ENCODE measurements around the gene HLA-DPA1.

HLA-DPA1 gene

DNA sequence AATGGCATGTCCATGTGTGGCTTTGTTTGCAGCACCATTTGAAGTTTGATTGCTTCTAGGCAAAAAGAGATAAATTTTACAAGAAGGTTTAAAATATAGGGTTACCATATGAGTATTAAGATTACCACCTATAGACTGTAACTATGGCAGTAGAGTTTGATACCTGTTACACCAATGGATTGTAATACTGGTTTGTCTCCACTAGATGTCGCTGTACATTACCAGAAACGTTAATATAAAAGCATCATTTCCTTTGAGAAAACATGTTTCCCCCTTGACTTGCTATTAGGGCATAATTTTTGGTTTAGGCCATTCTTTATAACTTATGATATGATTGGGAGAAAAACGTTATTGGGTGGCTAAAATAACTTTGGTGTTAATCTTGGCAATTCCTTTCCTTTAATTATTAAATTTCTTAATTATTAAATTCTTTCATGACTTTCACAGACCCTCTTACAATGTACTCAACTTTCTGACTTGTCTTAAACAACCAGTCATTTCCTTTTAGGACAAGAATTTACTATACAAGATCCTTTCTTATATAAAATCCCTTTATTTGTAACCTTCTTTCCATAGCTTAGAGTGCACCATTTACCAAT lies 45.2 kb upstream of the HLA-DPA1 start:
- no peak overlapping the region for H3K9ac ChIP-seq (ENCODE audit: low read depth, low read length, poor library complexity, severe bottlenecking)
- no peaks in the 10 kb centered on the region for H4K20me1 ChIP-seq (ENCODE audit: insufficient read depth, low read length, poor library complexity, severe bottlenecking)
- peaks cover 5% of the 10 kb centered on the region for H3K4me1 ChIP-seq (ENCODE audit: insufficient read depth, low read length, poor library complexity, severe bottlenecking)
- no peaks in the 10 kb centered on the region for H3K9me2 ChIP-seq (replicated peaks; ENCODE audit: low read depth, low read length)
- no peaks in the 10 kb centered on the region for H3K36me3 ChIP-seq (ENCODE audit: insufficient read depth, low read length)
- no peaks in the 10 kb centered on the region for H3K79me2 ChIP-seq (ENCODE audit: insufficient read depth, low read length)
- no peaks in the 10 kb centered on the region for H3K9me3 ChIP-seq (ENCODE audit: insufficient read depth, low read depth, low read length)
- no peaks in the 10 kb centered on the region for H3K27me3 ChIP-seq (ENCODE audit: insufficient read depth, low read length, poor library complexity, severe bottlenecking)
- H3F3A ChIP-seq (ENCODE audit: low read depth) = no peaks in the 10 kb centered on the region
- H3K4me2 ChIP-seq (ENCODE audit: low read depth, low read length, poor library complexity, severe bottlenecking) = no peak overlapping the region
- H2AFZ ChIP-seq (ENCODE audit: low read length) = no peak overlapping the region
- no peak overlapping the region for H3K4me3 ChIP-seq (ENCODE audit: low read length, poor library complexity, severe bottlenecking)
- TF ChIP-seq EZH2phosphoT487 (IDR thresholded peaks at IDR 0.05; ENCODE audit: borderline replicate concordance) = no peak
- TF ChIP-seq, protein P1, sequence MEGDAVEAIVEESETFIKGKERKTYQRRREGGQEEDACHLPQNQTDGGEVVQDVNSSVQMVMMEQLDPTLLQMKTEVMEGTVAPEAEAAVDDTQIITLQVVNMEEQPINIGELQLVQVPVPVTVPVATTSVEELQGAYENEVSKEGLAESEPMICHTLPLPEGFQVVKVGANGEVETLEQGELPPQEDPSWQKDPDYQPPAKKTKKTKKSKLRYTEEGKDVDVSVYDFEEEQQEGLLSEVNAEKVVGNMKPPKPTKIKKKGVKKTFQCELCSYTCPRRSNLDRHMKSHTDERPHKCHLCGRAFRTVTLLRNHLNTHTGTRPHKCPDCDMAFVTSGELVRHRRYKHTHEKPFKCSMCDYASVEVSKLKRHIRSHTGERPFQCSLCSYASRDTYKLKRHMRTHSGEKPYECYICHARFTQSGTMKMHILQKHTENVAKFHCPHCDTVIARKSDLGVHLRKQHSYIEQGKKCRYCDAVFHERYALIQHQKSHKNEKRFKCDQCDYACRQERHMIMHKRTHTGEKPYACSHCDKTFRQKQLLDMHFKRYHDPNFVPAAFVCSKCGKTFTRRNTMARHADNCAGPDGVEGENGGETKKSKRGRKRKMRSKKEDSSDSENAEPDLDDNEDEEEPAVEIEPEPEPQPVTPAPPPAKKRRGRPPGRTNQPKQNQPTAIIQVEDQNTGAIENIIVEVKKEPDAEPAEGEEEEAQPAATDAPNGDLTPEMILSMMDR (conservative IDR thresholded peaks at IDR 0.05; ENCODE audit: low read length) = peak; percentile 75

DNA sequence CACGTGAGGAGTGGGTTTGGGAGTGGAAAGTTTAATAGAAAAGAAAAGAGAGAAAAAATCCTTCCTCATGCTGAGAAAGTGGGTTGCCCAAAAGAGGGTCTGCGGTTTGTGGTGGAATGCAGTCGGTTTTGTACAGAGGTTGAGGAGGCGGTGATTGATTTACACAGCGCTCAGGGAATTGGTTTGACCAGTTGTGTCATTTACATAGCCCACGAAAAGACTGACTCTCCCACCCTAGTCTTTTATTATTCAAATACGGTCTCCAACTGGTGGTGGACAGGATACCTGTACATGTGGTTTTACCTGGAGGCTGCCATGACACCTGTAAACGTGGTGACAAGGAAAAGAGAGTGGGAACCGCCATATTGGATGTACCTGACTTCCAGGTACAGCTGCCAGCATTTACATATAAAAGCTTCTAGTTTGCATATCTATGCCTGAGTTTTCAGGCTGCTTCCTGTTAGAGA lies 44.4 kb upstream of the HLA-DPA1 start:
- no peaks in the 10 kb centered on the region for H4K20me1 ChIP-seq (ENCODE audit: insufficient read depth, low read length, poor library complexity, severe bottlenecking)
- H3K4me3 ChIP-seq (ENCODE audit: low read length, poor library complexity, severe bottlenecking) = no peak overlapping the region
- H3K27me3 ChIP-seq (ENCODE audit: insufficient read depth, low read length, poor library complexity, severe bottlenecking) = no peaks in the 10 kb centered on the region
- H3F3A ChIP-seq (ENCODE audit: low read depth) = no peaks in the 10 kb centered on the region
- no peaks in the 10 kb centered on the region for H3K9me2 ChIP-seq (replicated peaks; ENCODE audit: low read depth, low read length)
- TF ChIP-seq, protein P1 (conservative IDR thresholded peaks at IDR 0.05; ENCODE audit: low read length) = no peak
- no peak for TF ChIP-seq EZH2phosphoT487 (IDR thresholded peaks at IDR 0.05; ENCODE audit: borderline replicate concordance)
- H3K79me2 ChIP-seq (ENCODE audit: insufficient read depth, low read length) = no peaks in the 10 kb centered on the region
- no peaks in the 10 kb centered on the region for H3K36me3 ChIP-seq (ENCODE audit: insufficient read depth, low read length)
- peaks cover 8% of the 10 kb centered on the region for H3K4me1 ChIP-seq (ENCODE audit: insufficient read depth, low read length, poor library complexity, severe bottlenecking)
- H3K4me2 ChIP-seq (ENCODE audit: low read depth, low read length, poor library complexity, severe bottlenecking) = no peak overlapping the region
- no peaks in the 10 kb centered on the region for H3K9me3 ChIP-seq (ENCODE audit: insufficient read depth, low read depth, low read length)
- H2AFZ ChIP-seq (ENCODE audit: low read length) = no peak overlapping the region
- no peak overlapping the region for H3K9ac ChIP-seq (ENCODE audit: low read depth, low read length, poor library complexity, severe bottlenecking)

DNA sequence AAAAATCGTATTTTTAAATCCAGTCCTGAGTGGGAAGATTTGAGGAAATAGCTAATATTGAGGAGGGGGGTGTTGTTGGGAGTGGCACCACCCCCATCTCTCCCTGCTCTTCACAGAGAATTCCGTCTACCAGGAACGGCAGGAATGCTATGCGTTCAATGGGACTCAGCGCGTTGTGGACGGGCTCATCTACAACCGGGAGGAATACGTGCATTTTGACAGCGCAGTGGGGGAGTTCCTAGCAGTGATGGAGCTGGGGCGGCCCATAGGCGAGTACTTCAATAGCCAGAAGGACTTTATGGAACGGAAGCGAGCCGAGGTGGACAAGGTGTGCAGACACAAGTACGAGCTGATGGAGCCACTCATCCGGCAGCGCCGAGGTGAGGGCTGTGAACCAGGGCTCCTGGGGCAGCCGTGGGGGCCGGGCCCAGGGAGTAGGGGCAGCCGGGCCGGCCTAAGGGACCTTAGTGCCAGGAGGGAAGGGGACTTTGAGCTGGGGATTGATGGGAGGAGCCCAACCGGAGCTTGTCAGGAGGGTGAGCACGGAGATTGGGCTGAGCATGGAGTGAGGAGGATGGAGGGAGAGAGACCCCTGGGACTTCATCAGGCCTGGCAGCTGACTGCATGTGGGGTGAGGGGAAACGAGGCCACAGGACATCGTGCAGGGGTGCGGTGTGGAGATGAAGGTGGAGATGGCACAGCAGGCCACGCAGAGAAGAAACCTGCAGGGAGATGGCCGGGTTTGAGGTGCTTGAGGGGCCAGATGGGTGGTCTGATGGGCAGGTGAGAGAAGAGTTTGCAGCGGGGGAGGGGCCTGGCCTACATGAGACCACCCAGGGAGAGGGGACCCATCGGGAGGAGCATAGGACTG lies 43.6 kb upstream of the HLA-DPA1 start:
- H3F3A ChIP-seq (ENCODE audit: low read depth) = no peaks in the 10 kb centered on the region
- H3K9me3 ChIP-seq (ENCODE audit: insufficient read depth, low read depth, low read length) = no peaks in the 10 kb centered on the region
- H3K79me2 ChIP-seq (ENCODE audit: insufficient read depth, low read length) = no peaks in the 10 kb centered on the region
- H3K36me3 ChIP-seq (ENCODE audit: insufficient read depth, low read length) = no peaks in the 10 kb centered on the region
- no peak overlapping the region for H3K4me3 ChIP-seq (ENCODE audit: low read length, poor library complexity, severe bottlenecking)
- no peak overlapping the region for H2AFZ ChIP-seq (ENCODE audit: low read length)
- no peaks in the 10 kb centered on the region for H3K9me2 ChIP-seq (replicated peaks; ENCODE audit: low read depth, low read length)
- H3K4me1 ChIP-seq (ENCODE audit: insufficient read depth, low read length, poor library complexity, severe bottlenecking) = peaks cover 8% of the 10 kb centered on the region
- H3K27me3 ChIP-seq (ENCODE audit: insufficient read depth, low read length, poor library complexity, severe bottlenecking) = no peaks in the 10 kb centered on the region
- no peak overlapping the region for H3K4me2 ChIP-seq (ENCODE audit: low read depth, low read length, poor library complexity, severe bottlenecking)
- no peak for TF ChIP-seq EZH2phosphoT487 (IDR thresholded peaks at IDR 0.05; ENCODE audit: borderline replicate concordance)
- TF ChIP-seq, protein P1 (conservative IDR thresholded peaks at IDR 0.05; ENCODE audit: low read length) = no peak
- H4K20me1 ChIP-seq (ENCODE audit: insufficient read depth, low read length, poor library complexity, severe bottlenecking) = no peaks in the 10 kb centered on the region
- H3K9ac ChIP-seq (ENCODE audit: low read depth, low read length, poor library complexity, severe bottlenecking) = no peak overlapping the region
